ENCODE data around the gene KIF26A.

The KIF26A gene

DNA sequence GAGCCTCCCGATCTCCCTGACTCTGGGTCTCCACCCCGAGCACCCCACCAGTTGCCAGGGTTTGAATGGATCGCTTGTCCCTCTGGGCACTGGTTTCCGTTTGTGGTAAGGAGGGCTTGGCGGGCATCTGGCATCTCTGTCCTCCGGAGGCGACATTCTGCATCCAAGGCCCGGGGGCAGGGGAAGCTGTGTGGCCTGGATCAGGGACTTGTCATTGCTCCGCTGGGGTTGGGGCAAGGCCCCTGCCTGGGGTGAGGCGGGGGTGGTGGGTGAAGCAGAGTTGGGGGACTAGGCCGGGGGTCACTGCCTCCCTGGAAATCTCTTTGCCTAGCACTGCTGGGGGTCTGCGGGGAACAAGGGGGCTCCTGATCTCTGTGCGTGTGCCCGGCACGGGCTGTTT is 30.2 kb downstream of the KIF26A start:
- Histone ChIP-seq H3K27ac (ENCODE audit: low read depth, low read length) (no peak overlapping the region), H3K9ac (ENCODE audit: low read length) (no peak overlapping the region), H3K27me3 (ENCODE audit: insufficient read depth, low read length, poor library complexity) (no peaks in the 10 kb centered on the region), H4K5ac (ENCODE audit: low read length) (no peak overlapping the region), H3K23ac (ENCODE audit: low read length) (no peak overlapping the region), H4K8ac (ENCODE audit: low read depth, low read length) (no peak overlapping the region), H3K18ac (ENCODE audit: low read length) (no peak overlapping the region), H2AK5ac (ENCODE audit: low read length) (no peak overlapping the region), H2BK15ac (replicated peaks; ENCODE audit: low read depth) (no peak overlapping the region), H3K4ac (ENCODE audit: low read depth, low read length) (no peak overlapping the region), H3K4me1 (ENCODE audit: control insufficient read depth, low read depth, low read length) (peaks cover 5% of the 10 kb centered on the region), H3K79me2 (ENCODE audit: control insufficient read depth, insufficient read depth, low read length) (no peaks in the 10 kb centered on the region), H2BK120ac (ENCODE audit: low read depth, low read length) (no peak overlapping the region), H3K79me1 (ENCODE audit: low read length) (no peaks in the 10 kb centered on the region), H3K56ac (ENCODE audit: low read length) (no peak overlapping the region), H3K36me3 (ENCODE audit: control insufficient read depth, insufficient read depth, low read length) (no peaks in the 10 kb centered on the region), H3K4me2 (ENCODE audit: low read length) (no peak overlapping the region), H2BK5ac (ENCODE audit: low read length) (no peak overlapping the region), H3K4me3 (ENCODE audit: low read length) (no peak overlapping the region)
- no peak for DNase-seq
- no CpG with 5 or more reads among the region's 15 CpGs for WGBS (ENCODE audit: extremely low coverage, insufficient coverage, low lambda C conversion rate)

DNA sequence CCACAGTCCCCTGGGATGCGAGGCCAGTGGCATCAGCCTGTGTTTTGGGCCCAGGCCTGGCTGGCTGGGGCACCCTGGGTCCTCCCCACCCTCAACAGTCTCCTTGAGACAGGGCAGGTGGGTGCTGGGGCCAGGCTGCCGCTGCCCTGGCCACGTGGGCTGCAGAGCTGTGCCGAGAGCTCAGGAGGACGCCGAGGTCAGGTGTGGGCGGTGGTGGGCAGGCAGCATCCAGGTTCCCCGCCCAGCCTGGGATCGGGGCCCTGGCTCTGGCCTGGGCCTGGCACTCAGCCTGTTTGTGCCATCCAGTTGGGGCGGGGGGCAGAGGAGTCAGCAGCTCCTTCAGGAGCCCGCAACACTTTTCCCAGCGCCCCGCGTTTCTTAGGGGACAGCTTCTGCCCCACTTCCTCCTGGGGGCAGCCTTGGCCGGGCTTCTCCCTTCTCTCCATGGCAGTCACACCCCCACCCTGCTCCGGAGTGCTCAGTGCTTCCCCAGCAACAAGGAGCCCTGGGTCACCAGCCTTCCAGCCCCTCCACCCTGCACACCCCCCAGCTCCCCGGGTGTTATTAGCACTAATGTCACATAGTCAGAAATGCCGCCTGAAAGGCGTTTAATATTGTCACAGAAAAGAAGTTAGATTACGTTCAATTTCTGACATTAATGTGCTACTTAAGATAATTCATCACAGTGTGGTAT is 30.8 kb downstream of the KIF26A start:
- Histone ChIP-seq H2AK5ac (ENCODE audit: low read length) (no peak overlapping the region), H3K4me3 (ENCODE audit: low read length) (no peak overlapping the region), H3K4me1 (ENCODE audit: control insufficient read depth, low read depth, low read length) (peaks cover 5% of the 10 kb centered on the region), H3K4me2 (ENCODE audit: low read length) (no peak overlapping the region), H3K56ac (ENCODE audit: low read length) (no peak overlapping the region), H3K9ac (ENCODE audit: low read length) (no peak overlapping the region), H3K79me1 (ENCODE audit: low read length) (no peaks in the 10 kb centered on the region), H2BK120ac (ENCODE audit: low read depth, low read length) (no peak overlapping the region), H4K5ac (ENCODE audit: low read length) (no peak overlapping the region), H3K23ac (ENCODE audit: low read length) (no peak overlapping the region), H3K4ac (ENCODE audit: low read depth, low read length) (no peak overlapping the region), H4K8ac (ENCODE audit: low read depth, low read length) (no peak overlapping the region), H3K27ac (ENCODE audit: low read depth, low read length) (no peak overlapping the region), H3K18ac (ENCODE audit: low read length) (no peak overlapping the region), H3K79me2 (ENCODE audit: control insufficient read depth, insufficient read depth, low read length) (no peaks in the 10 kb centered on the region), H2BK15ac (replicated peaks; ENCODE audit: low read depth) (no peak overlapping the region), H3K36me3 (ENCODE audit: control insufficient read depth, insufficient read depth, low read length) (no peaks in the 10 kb centered on the region), H3K27me3 (ENCODE audit: insufficient read depth, low read length, poor library complexity) (no peaks in the 10 kb centered on the region), H2BK5ac (ENCODE audit: low read length) (no peak overlapping the region)
- no CpG with 5 or more reads among the region's 20 CpGs for WGBS (ENCODE audit: extremely low coverage, insufficient coverage, low lambda C conversion rate)
- no peak for DNase-seq

DNA sequence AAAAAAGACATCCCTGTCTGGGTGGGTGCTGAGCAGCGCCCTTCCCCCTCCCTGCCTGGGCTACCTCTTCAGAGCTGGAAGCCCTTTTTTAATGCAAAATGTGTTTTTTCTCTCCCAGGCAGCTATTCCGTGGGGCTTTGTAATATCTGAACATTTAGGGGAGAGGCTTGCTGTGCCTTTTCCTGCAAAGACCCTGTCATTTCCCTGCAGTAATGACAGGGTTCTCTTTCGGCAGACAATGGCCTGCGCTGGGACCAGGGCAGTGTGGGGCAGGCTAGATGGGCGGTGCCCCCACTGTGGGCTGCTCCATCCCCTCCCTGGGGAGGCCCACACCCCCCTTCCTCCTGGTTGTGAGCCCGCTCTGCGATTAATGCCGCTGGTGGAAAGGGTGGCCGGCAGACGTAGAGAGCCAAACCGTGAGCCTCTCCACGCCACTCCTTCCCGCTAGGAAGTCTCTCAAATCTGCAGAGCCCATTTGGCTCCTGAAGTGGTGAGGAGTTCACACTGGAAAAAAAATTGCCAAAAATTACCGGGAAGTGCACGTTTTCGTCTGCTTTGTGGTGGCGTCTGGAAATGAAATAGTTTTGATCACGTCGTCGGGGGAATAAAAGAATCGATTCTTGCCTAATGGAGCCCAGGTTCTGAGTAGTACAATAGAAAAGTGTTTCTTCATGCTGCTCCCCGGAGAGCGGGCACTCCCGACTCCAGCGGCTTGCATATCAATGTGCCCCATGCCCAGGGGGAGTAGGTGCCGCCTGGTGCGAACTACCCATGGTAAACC is 31.5 kb downstream of the KIF26A start:
- Histone ChIP-seq H4K8ac (ENCODE audit: low read depth, low read length) (no peak overlapping the region), H3K79me1 (ENCODE audit: low read length) (no peaks in the 10 kb centered on the region), H3K79me2 (ENCODE audit: control insufficient read depth, insufficient read depth, low read length) (no peaks in the 10 kb centered on the region), H3K18ac (ENCODE audit: low read length) (no peak overlapping the region), H2AK5ac (ENCODE audit: low read length) (no peak overlapping the region), H3K23ac (ENCODE audit: low read length) (no peak overlapping the region), H2BK120ac (ENCODE audit: low read depth, low read length) (no peak overlapping the region), H3K27me3 (ENCODE audit: insufficient read depth, low read length, poor library complexity) (no peaks in the 10 kb centered on the region), H3K9ac (ENCODE audit: low read length) (no peak overlapping the region), H2BK15ac (replicated peaks; ENCODE audit: low read depth) (no peak overlapping the region), H3K4me2 (ENCODE audit: low read length) (no peak overlapping the region), H3K56ac (ENCODE audit: low read length) (peak overlapping the region; percentile 71), H3K4me3 (ENCODE audit: low read length) (no peak overlapping the region), H3K27ac (ENCODE audit: low read depth, low read length) (no peak overlapping the region), H3K36me3 (ENCODE audit: control insufficient read depth, insufficient read depth, low read length) (no peaks in the 10 kb centered on the region), H3K4me1 (ENCODE audit: control insufficient read depth, low read depth, low read length) (peaks cover 5% of the 10 kb centered on the region), H3K4ac (ENCODE audit: low read depth, low read length) (no peak overlapping the region), H4K5ac (ENCODE audit: low read length) (no peak overlapping the region), H2BK5ac (ENCODE audit: low read length) (no peak overlapping the region)
- no peak for DNase-seq
- no CpG with 5 or more reads among the region's 27 CpGs for WGBS (ENCODE audit: extremely low coverage, insufficient coverage, low lambda C conversion rate)

DNA sequence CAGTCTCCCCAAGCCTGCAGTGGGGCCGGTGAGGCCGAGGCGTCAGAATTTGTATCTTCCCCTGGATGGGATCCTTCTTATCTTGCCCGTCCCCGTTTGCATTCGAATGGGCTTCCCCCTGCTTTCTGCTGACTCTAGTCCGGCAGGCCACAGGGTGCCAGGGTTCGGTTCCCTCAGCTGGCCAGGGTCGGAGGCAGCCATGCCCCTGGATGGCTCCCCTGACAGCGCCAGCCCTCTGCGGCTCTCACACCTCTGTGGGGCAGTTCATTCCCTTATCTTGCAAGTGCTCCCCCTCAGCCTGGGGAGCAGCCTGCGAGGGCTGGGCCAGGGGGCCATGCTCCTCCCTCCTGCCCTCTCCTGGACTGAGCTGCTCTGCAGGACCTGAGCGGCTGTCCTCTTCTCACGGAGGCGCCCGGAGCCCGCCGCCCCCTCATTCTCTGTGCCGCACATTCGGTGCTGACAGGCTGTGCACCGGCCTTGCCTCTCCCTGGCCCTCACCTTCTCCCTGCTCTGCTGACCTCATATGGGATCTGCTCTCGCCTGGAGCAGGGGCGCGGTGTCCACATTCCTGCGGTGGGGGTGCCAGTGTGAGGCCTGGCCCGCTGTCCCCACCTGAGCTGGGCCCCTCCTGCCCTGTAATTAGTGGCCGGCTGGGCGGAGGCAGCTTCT is 32.8 kb downstream of the KIF26A start:
- no peak overlapping the region for H3K23ac ChIP-seq (ENCODE audit: low read length)
- no peak overlapping the region for H3K4ac ChIP-seq (ENCODE audit: low read depth, low read length)
- DNase-seq: peak; percentile 93
- H3K9ac ChIP-seq (ENCODE audit: low read length): peak overlapping the region; percentile 15
- no peak overlapping the region for H3K4me3 ChIP-seq (ENCODE audit: low read length)
- no peak overlapping the region for H4K5ac ChIP-seq (ENCODE audit: low read length)
- H3K79me2 ChIP-seq (ENCODE audit: control insufficient read depth, insufficient read depth, low read length): no peaks in the 10 kb centered on the region
- peaks cover 5% of the 10 kb centered on the region for H3K4me1 ChIP-seq (ENCODE audit: control insufficient read depth, low read depth, low read length)
- H4K8ac ChIP-seq (ENCODE audit: low read depth, low read length): no peak overlapping the region
- H2BK5ac ChIP-seq (ENCODE audit: low read length): no peak overlapping the region
- H2AK5ac ChIP-seq (ENCODE audit: low read length): no peak overlapping the region
- no peaks in the 10 kb centered on the region for H3K27me3 ChIP-seq (ENCODE audit: insufficient read depth, low read length, poor library complexity)
- no CpG with 5 or more reads among the region's 28 CpGs for WGBS (ENCODE audit: extremely low coverage, insufficient coverage, low lambda C conversion rate)
- H3K27ac ChIP-seq (ENCODE audit: low read depth, low read length): no peak overlapping the region
- no peaks in the 10 kb centered on the region for H3K79me1 ChIP-seq (ENCODE audit: low read length)
- H2BK15ac ChIP-seq (replicated peaks; ENCODE audit: low read depth): no peak overlapping the region
- peak overlapping the region; percentile 14 for H3K18ac ChIP-seq (ENCODE audit: low read length)
- no peaks in the 10 kb centered on the region for H3K36me3 ChIP-seq (ENCODE audit: control insufficient read depth, insufficient read depth, low read length)
- peak overlapping the region; percentile 71 for H3K56ac ChIP-seq (ENCODE audit: low read length)
- no peak overlapping the region for H2BK120ac ChIP-seq (ENCODE audit: low read depth, low read length)
- H3K4me2 ChIP-seq (ENCODE audit: low read length): no peak overlapping the region

DNA sequence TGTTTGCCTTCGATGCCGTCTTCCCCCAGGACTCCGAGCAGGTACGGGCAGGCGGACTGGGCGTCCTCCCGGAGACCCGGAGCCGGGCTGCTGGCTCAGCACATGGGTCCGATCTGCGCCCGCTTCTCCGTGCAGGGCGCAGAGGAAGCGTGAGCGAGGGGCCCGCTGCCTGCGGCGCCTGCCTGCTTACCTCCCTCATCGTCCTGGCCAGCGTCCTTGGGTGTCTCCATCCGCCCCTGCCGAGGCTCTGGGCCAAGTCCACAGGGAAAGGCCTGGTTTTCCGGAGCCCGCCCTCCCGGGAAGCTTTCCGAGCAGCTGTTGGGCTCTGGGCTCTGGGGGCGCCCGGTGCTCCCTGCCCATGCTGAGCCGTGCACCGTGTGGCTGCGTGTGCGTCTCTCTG is 33.5 kb downstream of the KIF26A start:
- Histone ChIP-seq H2AK5ac (ENCODE audit: low read length) (no peak overlapping the region), H2BK120ac (ENCODE audit: low read depth, low read length) (no peak overlapping the region), H3K4ac (ENCODE audit: low read depth, low read length) (no peak overlapping the region), H3K4me3 (ENCODE audit: low read length) (no peak overlapping the region), H2BK15ac (replicated peaks; ENCODE audit: low read depth) (no peak overlapping the region), H3K79me1 (ENCODE audit: low read length) (no peaks in the 10 kb centered on the region), H4K8ac (ENCODE audit: low read depth, low read length) (no peak overlapping the region), H3K9ac (ENCODE audit: low read length) (no peak overlapping the region), H3K79me2 (ENCODE audit: control insufficient read depth, insufficient read depth, low read length) (no peaks in the 10 kb centered on the region), H3K56ac (ENCODE audit: low read length) (peak overlapping the region; percentile 49), H3K27me3 (ENCODE audit: insufficient read depth, low read length, poor library complexity) (no peaks in the 10 kb centered on the region), H3K4me1 (ENCODE audit: control insufficient read depth, low read depth, low read length) (peaks cover 5% of the 10 kb centered on the region), H3K23ac (ENCODE audit: low read length) (no peak overlapping the region), H3K36me3 (ENCODE audit: control insufficient read depth, insufficient read depth, low read length) (no peaks in the 10 kb centered on the region), H3K4me2 (ENCODE audit: low read length) (no peak overlapping the region), H2BK5ac (ENCODE audit: low read length) (no peak overlapping the region), H3K18ac (ENCODE audit: low read length) (no peak overlapping the region), H4K5ac (ENCODE audit: low read length) (no peak overlapping the region), H3K27ac (ENCODE audit: low read depth, low read length) (no peak overlapping the region)
- no peak for DNase-seq
- WGBS (ENCODE audit: extremely low coverage, insufficient coverage, low lambda C conversion rate): no CpG with 5 or more reads among the region's 33 CpGs
